Vagina (tissue), 2 donors: Measurements from ENCODE around the gene MAP2K5. TPM values are rescaled to one million over a fixed set of nuclear protein-coding genes. Genes with fewer than 3 reads are reported as not detected.

Source experiments
- DNase-seq, 2 donors: peaks; one replicate each; pipeline ENCODE4 v3.0.0-alpha.2; 2017; ENCODE audit errors: extremely low spot score in 2 of 2
- H3K27ac ChIP-seq: fragments of 200-600 bp; sonication (generic); one replicate; pipeline ENCODE4 v1.5.1; 2019
- H3K27me3 ChIP-seq: fragments of 200-600 bp; sonication (generic); one replicate; pipeline ENCODE4 v1.5.1; 2019
- H3K36me3 ChIP-seq, 2 donors: fragments of 200-600 bp; sonication (generic); one replicate each; pipeline ENCODE4 v1.5.1; 2017 to 2019
- H3K4me1 ChIP-seq: fragments of 200-600 bp; sonication (generic); one replicate; pipeline ENCODE4 v1.5.1; 2019
- H3K4me3 ChIP-seq, 2 donors: fragments of 200-600 bp; sonication (generic); 1 replicate in 1 of 2; 2 replicates in 1 of 2; pipeline ENCODE4 v1.5.1; 2016 to 2019
- H3K9me3 ChIP-seq: fragments of 200-600 bp; sonication (generic); one replicate; pipeline ENCODE4 v1.5.1; 2019
- CTCF ChIP-seq, 3 experiments: fragments of 450-650 bp in 2 of 3; fragments of 200-600 bp in 1 of 3; sonication (generic) in 1 of 3; IDR thresholded peaks; one replicate each; pipeline ENCODE4 v1.5.1; 2017 to 2019; ENCODE audit warnings: antibody characterized with exemption in 3 of 3, mild to moderate bottlenecking in 2 of 3, moderate library complexity in 2 of 3
- POLR2A ChIP-seq, 2 donors: fragments of 450-650 bp; IDR thresholded peaks; one replicate each; pipeline ENCODE4 v1.6.1; 2017; ENCODE audit warnings: antibody characterized with exemption in 2 of 2, mild to moderate bottlenecking in 2 of 2, moderate library complexity in 2 of 2
- POLR2AphosphoS5 ChIP-seq, 2 donors: sonication (generic); formaldehyde crosslinking; IDR thresholded peaks; one replicate each; pipeline ENCODE4 v1.9.0; 2017; ENCODE audit warnings: antibody characterized with exemption in 2 of 2, mild to moderate bottlenecking in 2 of 2, low read depth in 1 of 2; ENCODE audit not compliant: insufficient read depth in 1 of 2
- intact Hi-C: fragments of 100-400 bp; cut with DNase I; formaldehyde crosslinking; loops from one replicate; pipeline ENCODE4 v1.15.1; 2023
- total RNA-seq: library from RNA; depleted of rRNA; stranded (reverse); fragments of >200 nt; gene quantifications from one replicate; pipeline ENCODE4 v1.2.3, GENCODE V29; 2016

Gene MAP2K5
- total RNA-seq, 1 donor from 2014 or later, result 13.5 TPM

- H3K36me3 ChIP-seq, result peaks cover 0 to 15% of the 10 kb centered on the region in 2 donors
- intact Hi-C loops, result no loop called here
- H3K9me3 ChIP-seq, result no peaks in the 10 kb centered on the region
- H3K4me3 ChIP-seq, result no peak overlapping the region
- H3K27ac ChIP-seq, result no peak overlapping the region
- no peaks in the 10 kb centered on the region for H3K4me1 ChIP-seq
- TF ChIP-seq POLR2A (IDR thresholded peaks at IDR 0.05) (no peak), POLR2AphosphoS5 (IDR thresholded peaks at IDR 0.05; ENCODE audit: insufficient read depth in 1 of 2, low read depth in 1 of 2) (no peak), CTCF (IDR thresholded peaks at IDR 0.05) (no peak)
- H3K27me3 ChIP-seq, result no peaks in the 10 kb centered on the region
- DNase-seq, result no peak
Measured at GRCh38 chr15:67585681-67586080, 43.2 kb downstream of the MAP2K5 start.

GRCh38 chr15:67587331-67587730 lies 44.8 kb downstream of the MAP2K5 start:
- Histone ChIP-seq H3K4me3 (no peak overlapping the region), H3K27me3 (no peaks in the 10 kb centered on the region), H3K36me3 (peaks cover 0 to 15% of the 10 kb centered on the region in 2 donors), H3K27ac (no peak overlapping the region), H3K4me1 (no peaks in the 10 kb centered on the region), H3K9me3 (no peaks in the 10 kb centered on the region)
- no peak for DNase-seq
- TF ChIP-seq CTCF (IDR thresholded peaks at IDR 0.05) (no peak), POLR2A (IDR thresholded peaks at IDR 0.05) (no peak), POLR2AphosphoS5 (IDR thresholded peaks at IDR 0.05; ENCODE audit: insufficient read depth in 1 of 2, low read depth in 1 of 2) (no peak)
- intact Hi-C loops, result no loop called here

- no peaks in the 10 kb centered on the region for H3K9me3 ChIP-seq
- H3K27ac ChIP-seq, result no peak overlapping the region
- peaks cover 0 to 15% of the 10 kb centered on the region in 2 donors for H3K36me3 ChIP-seq
- DNase-seq, result no peak
- no peaks in the 10 kb centered on the region for H3K27me3 ChIP-seq
- intact Hi-C loops, result no loop called here
- H3K4me3 ChIP-seq, result no peak overlapping the region
- TF ChIP-seq POLR2AphosphoS5 (IDR thresholded peaks at IDR 0.05; ENCODE audit: insufficient read depth in 1 of 2, low read depth in 1 of 2) (no peak), CTCF (IDR thresholded peaks at IDR 0.05) (no peak), POLR2A (IDR thresholded peaks at IDR 0.05) (no peak)
- no peaks in the 10 kb centered on the region for H3K4me1 ChIP-seq
Measured at GRCh38 chr15:67587754-67588153, 45.3 kb downstream of the MAP2K5 start.

- DNase-seq, result no peak
- peaks cover 0 to 32% of the 10 kb centered on the region in 2 donors for H3K36me3 ChIP-seq
- no peaks in the 10 kb centered on the region for H3K4me1 ChIP-seq
- H3K27me3 ChIP-seq, result no peaks in the 10 kb centered on the region
- no peaks in the 10 kb centered on the region for H3K9me3 ChIP-seq
- TF ChIP-seq CTCF (IDR thresholded peaks at IDR 0.05) (no peak), POLR2A (IDR thresholded peaks at IDR 0.05) (no peak), POLR2AphosphoS5 (IDR thresholded peaks at IDR 0.05; ENCODE audit: insufficient read depth in 1 of 2, low read depth in 1 of 2) (no peak)
- intact Hi-C loops, result no loop called here
- no peak overlapping the region for H3K4me3 ChIP-seq
- H3K27ac ChIP-seq, result no peak overlapping the region
Measured at GRCh38 chr15:67590191-67590590, 47.7 kb downstream of the MAP2K5 start.

GRCh38 chr15:67592245-67592644 lies 49.7 kb downstream of the MAP2K5 start:
- DNase-seq, result no peak
- H3K36me3 ChIP-seq, result peaks cover 0 to 26% of the 10 kb centered on the region in 2 donors
- H3K27me3 ChIP-seq, result no peaks in the 10 kb centered on the region
- no peaks in the 10 kb centered on the region for H3K4me1 ChIP-seq
- H3K9me3 ChIP-seq, result no peaks in the 10 kb centered on the region
- intact Hi-C loops, result no loop called here
- H3K4me3 ChIP-seq, result no peak overlapping the region
- no peak overlapping the region for H3K27ac ChIP-seq
- TF ChIP-seq CTCF (IDR thresholded peaks at IDR 0.05) (no peak), POLR2A (IDR thresholded peaks at IDR 0.05) (no peak), POLR2AphosphoS5 (IDR thresholded peaks at IDR 0.05; ENCODE audit: insufficient read depth in 1 of 2, low read depth in 1 of 2) (no peak)
